GM21381 (cell line): ENCODE results near the gene CREB5.

Experiments
- ATAC-seq: cut with Tn5 transposase; IDR thresholded peaks from one replicate; pipeline ENCODE4 v1.9.1; 2021; ENCODE audit warnings: mild to moderate bottlenecking, moderate library complexity; ENCODE audit not compliant: unreplicated experiment

CREB5 gene

GRCh38 chr7:28836716-28837115, 424.4 kb downstream of the CREB5 start:
- ATAC-seq: no peak

DNA sequence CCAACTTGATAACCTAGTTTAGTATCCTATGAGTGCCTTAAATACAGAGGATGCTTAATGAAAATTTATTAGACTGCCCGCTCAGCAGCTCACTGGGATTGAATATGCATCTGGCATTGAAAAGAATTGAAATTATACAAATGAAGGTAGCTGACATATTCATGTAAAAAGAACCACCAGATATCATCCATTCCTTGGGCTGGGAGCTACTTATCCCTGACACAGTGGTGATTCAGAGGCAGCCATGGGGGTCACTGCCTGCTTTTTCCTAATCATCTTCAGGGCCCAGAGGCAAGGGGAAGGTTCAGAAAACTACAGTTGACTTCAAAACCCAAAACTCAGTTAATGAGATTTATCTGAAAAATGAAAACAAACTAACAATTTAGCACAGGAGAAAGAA, 424.9 kb downstream of the CREB5 start:
- ATAC-seq: no peak

GRCh38 chr7:28840592-28840995, 428.3 kb downstream of the CREB5 start:
- ATAC-seq: no peak

GRCh38 chr7:28841766-28842165, 429.4 kb downstream of the CREB5 start:
- ATAC-seq: no peak

GRCh38 chr7:28842769-28843295, 430.5 kb downstream of the CREB5 start:
- ATAC-seq: no peak

DNA sequence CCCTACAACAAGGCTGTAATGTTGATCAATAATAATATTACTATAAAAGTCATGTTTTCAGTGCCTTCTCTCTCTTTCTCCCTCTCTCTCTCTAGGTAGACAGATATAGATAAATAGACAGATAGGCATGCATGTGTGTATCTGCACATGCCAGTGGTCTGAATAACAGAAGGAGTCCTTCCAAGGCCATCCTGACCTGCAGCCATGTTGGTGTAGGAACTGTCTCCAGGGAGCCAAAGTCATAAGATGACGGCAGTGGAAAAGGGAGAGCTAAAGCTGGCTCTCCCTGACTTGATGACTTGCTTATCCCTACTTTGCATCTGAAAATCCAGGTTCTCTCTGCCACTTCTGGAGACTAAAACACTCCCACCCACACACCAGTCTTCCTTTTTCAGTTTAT, 432.8 kb downstream of the CREB5 start:
- no peak for ATAC-seq

DNA sequence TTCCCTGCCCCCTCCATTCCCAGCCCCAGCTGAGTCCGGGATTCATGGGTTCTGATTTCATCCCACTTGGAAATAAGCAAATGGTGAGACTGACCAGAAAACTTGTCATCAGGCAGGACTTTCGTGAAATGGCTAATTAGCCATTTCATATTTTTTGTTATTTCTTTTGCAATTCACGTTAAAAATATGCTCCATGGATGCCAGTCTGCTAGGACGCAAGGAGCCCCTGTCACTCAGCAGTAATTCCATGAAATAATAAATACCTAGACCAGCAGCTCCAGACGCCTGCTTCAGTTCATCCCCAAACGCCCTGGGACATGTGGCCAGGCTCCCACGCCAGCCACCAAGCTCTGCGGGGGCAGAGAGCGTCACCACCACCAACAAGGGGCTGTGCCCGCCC, 434.9 kb downstream of the CREB5 start:
- no peak for ATAC-seq

DNA sequence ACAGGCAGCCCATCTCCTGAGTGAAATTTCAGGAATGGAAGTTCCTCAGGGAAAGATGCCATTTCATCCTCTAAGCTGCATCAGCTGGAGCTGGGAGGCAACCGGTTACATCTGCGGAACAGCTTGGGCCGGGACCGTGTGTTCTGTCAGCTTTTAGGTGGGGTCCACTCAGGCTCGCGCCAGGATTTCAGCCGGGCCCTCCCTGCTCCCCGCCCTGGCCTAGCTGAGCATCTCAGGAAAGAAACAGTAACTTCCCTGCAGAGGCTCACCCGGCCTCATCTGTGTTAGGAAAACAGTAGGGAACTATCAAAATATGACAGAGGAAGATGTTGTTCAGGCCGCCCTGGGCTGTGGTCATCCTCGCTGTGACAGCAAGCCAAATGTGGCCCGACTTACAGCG, 435.4 kb downstream of the CREB5 start:
- ATAC-seq: no peak

- ATAC-seq: no peak
Measured at GRCh38 chr7:28848906-28849305, 436.6 kb downstream of the CREB5 start.

DNA sequence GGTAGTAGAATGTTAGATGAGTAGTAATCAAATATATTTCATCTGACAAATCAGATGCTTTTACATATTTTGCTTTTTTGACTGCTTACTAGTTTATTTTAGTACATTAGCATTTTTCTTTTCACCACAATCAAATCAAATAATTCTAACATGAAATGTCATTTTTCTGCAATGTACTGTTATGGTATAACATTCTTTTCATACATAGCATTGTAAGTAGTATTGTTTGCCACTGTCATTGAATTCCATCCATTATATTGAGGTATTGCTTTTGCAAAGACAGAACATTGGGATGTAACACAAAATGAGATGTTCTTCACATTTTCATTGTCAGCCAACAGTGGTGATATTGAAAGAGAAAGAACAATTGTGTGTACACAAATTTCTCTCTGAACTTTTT, 438.4 kb downstream of the CREB5 start:
- no peak for ATAC-seq

DNA sequence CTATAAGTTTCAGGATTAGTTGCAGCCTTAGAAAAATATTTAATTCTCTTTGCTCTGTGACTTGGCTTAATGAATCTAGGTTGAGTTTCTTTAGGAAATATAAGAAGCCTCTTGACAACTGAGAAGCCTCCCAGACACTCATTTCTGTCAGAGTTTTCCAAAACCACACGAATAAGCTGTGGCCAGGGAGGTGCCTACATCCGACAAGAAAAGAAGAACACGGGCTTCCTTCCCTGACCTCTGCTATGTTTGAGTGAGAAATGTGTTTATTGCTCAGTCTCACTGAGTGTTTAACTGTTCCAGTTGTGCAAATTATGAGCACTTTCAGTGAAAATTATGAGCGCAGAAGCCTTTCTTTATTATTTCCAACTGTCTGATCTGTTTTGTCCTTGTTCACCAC, 440.8 kb downstream of the CREB5 start:
- ATAC-seq: no peak

- peak; percentile 98 for ATAC-seq
Measured at GRCh38 chr7:28853834-28854749, 441.8 kb downstream of the CREB5 start.

GRCh38 chr7:28854750-28855074, 442.4 kb downstream of the CREB5 start:
- ATAC-seq: no peak

- no peak for ATAC-seq
Measured at GRCh38 chr7:28855538-28856217, 443.4 kb downstream of the CREB5 start.

- no peak for ATAC-seq
Measured at GRCh38 chr7:28856656-28857055, 444.3 kb downstream of the CREB5 start.

DNA sequence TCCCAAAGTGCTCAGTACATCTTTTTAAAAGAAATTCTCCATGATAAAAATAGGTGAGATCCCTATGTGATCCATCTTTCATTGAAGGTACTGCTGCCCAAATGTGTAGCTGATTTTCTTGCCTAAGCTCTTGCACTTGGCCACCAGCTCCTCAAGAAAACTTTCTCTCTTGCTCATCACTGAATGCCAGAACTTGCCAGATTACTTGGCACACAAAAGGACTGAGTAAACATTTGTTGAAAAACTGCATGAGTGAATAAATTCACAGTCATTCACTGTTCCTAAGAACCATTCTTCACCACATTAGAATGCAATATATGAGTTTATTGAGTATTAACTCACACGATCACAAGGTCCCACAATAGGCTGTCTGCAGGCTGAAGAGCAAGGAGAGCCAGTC, 445.9 kb downstream of the CREB5 start:
- no peak for ATAC-seq

DNA sequence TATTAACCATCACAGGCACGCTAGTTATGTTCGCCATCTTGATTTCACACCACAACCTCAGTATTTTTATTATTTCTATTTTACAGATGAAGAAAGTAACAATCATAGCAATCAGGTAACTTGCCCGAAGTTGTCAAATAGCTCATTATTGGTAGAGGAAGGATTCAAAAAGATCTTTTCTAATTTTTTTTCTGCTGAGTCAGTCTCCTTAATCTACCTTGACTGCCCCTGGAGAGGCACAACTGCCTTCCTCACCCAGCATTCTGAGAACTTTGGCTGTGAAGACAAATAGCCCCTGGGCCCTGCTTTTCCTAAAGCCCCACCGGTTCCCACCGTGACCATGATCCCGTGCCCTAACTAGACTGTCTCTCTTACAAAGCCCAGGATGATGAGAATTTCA, 446.6 kb downstream of the CREB5 start:
- no peak for ATAC-seq

DNA sequence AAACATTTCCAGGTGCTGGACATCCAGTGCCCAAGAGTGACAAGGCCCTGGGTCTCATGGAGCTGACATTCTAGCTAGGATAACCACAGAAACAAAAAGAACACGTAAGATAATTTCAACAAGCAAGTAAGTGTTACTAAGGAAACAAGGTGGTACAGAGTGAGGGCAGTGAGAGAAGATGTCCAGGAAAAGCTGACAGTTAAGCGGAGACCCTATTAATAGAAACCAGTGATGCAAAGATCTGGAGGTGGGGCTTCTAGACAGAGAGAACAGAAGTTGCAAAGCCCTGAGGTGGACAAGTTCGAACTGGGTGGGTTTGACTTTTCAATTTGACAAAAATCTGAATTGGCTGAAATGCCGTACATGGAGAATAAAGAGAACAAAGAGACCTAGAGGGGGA, 449.5 kb downstream of the CREB5 start:
- ATAC-seq: no peak

- ATAC-seq: no peak
Measured at GRCh38 chr7:28862595-28863272, 450.4 kb downstream of the CREB5 start.

DNA sequence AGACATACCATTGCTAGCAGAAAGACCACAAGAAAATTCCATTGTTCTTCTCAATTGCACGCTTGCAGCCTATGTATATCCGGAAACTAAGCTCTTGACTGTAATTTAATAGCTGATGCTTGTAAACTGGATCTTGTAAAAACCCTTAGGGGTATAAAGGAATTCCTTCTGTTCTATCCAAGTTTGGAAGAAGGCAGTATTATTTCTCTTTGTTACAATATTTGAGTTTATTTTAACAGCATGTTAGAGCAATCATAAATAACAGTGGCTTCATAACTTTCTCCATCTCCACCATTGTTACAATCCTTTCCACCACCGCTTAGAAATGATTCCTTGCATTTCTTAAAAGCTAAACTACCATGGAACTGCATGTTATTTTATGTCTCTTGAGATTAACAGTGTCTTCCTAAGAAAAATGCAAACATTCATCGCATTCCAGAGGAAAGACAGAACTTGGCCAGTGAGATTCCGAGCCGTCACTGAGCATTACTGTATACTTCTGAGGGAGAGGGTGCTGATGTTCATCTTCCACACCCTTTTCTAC, 453.4 kb downstream of the CREB5 start:
- ATAC-seq: no peak

DNA sequence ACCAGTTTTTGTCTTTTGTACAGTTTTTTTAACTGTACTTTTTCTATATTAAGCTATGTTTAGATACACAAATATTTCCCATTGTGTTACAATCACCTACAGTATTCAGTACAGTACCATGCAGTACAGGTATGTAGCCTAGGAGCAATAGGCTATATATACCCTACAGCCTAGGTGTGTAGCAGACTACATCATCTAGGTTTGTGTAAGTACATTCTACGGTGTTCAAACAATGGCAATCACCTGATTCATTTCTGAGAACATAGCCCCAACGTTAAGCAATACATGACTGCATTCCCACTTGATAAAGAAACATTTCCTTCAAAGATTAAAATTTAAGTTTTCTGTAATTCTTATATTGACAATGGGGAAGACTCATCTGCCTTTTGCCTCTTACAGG, 456.4 kb downstream of the CREB5 start:
- ATAC-seq: no peak
